ENCODE results near the gene ITIH4. TPM values are rescaled to one million over a fixed set of nuclear protein-coding genes. Genes with fewer than 3 reads are reported as not detected.

ITIH4 gene
- polyA plus RNA-seq, 1 of the 3 experiments (the other 2 are of a cell fraction): 2.0 TPM

GRCh38 chr3:52854013-52854412 is 23.5 kb upstream of the ITIH4 start:
- no peaks in the 10 kb centered on the region for H4K20me1 ChIP-seq (ENCODE audit: insufficient read depth)
- no peak for TF ChIP-seq RFX5 (IDR thresholded peaks at IDR 0.05; ENCODE audit: low read length)
- TF ChIP-seq REST (IDR thresholded peaks at IDR 0.05; ENCODE audit: low read depth, low read length): peak; percentile 89
- DNase-seq: no peak
- H3K4me3 ChIP-seq (ENCODE audit: low read depth in 2 of 2, low read length in 1 of 2): no peak overlapping the region
- no peak overlapping the region for H2AFZ ChIP-seq (ENCODE audit: low read depth)
- POLR2A ChIA-PET: interaction anchor here (0.6 kb wide), 1 partner anchor 207 kb away, joined by 3 read pairs; no protein-coding TSS in a partner anchor
- H3K4me2 ChIP-seq: no peak overlapping the region
- H3K9ac ChIP-seq: no peak overlapping the region
- H3K36me3 ChIP-seq (replicated peaks in 1 of 2; ENCODE audit: control insufficient read depth in 1 of 2, insufficient read depth in 2 of 2, low read length in 1 of 2): peaks cover 0 to 18% of the 10 kb centered on the region in 2 experiments
- H3K9me2 ChIP-seq: no peaks in the 10 kb centered on the region
- 100% methylated on average over 2 of the region's 2 CpGs for WGBS (ENCODE audit: low lambda C conversion rate)
- peaks cover 0 to 3% of the 10 kb centered on the region in 2 experiments; a peak in 1 of 4 replicates for H3K4me1 ChIP-seq (ENCODE audit: control insufficient read depth in 1 of 2, insufficient read depth in 2 of 2, low read depth in 1 of 2, low read length in 1 of 2)
- no peaks in the 10 kb centered on the region for H3K27me3 ChIP-seq (ENCODE audit: insufficient read depth)
- CTCF ChIA-PET: interaction anchor here (1.1 to 9.8 kb wide), 6 partner anchors 12 to 342 kb away, joined by 3 to 73 read pairs (median 4); no protein-coding TSS in a partner anchor
- H3F3A ChIP-seq (replicated peaks; ENCODE audit: insufficient read depth): no peaks in the 10 kb centered on the region
- no peaks in the 10 kb centered on the region for H3K9me3 ChIP-seq
- H3K27ac ChIP-seq (ENCODE audit: low read depth in 2 of 2, low read length in 1 of 2): no peak overlapping the region
- peaks cover 4% of the 10 kb centered on the region; the same call in 1 of the 2 replicates for H3K79me2 ChIP-seq (ENCODE audit: insufficient read depth)

- no peak for DNase-seq
- H3K9ac ChIP-seq: no peak overlapping the region
- no peaks in the 10 kb centered on the region for H3K9me2 ChIP-seq
- WGBS (ENCODE audit: low lambda C conversion rate): 91% methylated on average over 2 of the region's 2 CpGs
- H3K79me2 ChIP-seq (ENCODE audit: insufficient read depth): peaks cover 4% of the 10 kb centered on the region; the same call in 1 of the 2 replicates
- ChIA-PET POLR2A (no interaction called here), CTCF (interaction anchor here (1.0 to 9.8 kb wide), 13 partner anchors 9 to 374 kb away, joined by 3 to 73 read pairs (median 4); no protein-coding TSS in a partner anchor)
- H3K9me3 ChIP-seq: no peaks in the 10 kb centered on the region
- no peak overlapping the region for H3K4me2 ChIP-seq
- H3F3A ChIP-seq (replicated peaks; ENCODE audit: insufficient read depth): no peaks in the 10 kb centered on the region
- no peak for TF ChIP-seq RXRA (IDR thresholded peaks at IDR 0.05; ENCODE audit: borderline replicate concordance, low read depth)
- no peak for TF ChIP-seq POLR2AphosphoS5 (IDR thresholded peaks at IDR 0.05; ENCODE audit: low read depth, low read length)
- TF ChIP-seq SIN3A (IDR thresholded peaks at IDR 0.05; ENCODE audit: borderline replicate concordance, low read depth, low read length): no peak
- TF ChIP-seq NRF1 (IDR thresholded peaks at IDR 0.05; ENCODE audit: low read depth, low read length): no peak
- no peak for TF ChIP-seq EP300 (IDR thresholded peaks at IDR 0.05; ENCODE audit: borderline replicate concordance in 1 of 2, low read depth in 1 of 2, low read length in 1 of 2)
- H3K27me3 ChIP-seq (ENCODE audit: insufficient read depth): no peaks in the 10 kb centered on the region
- H3K4me3 ChIP-seq (ENCODE audit: low read depth in 2 of 2, low read length in 1 of 2): no peak overlapping the region
- H4K20me1 ChIP-seq (ENCODE audit: insufficient read depth): peaks cover 3% of the 10 kb centered on the region; the same call in 1 of the 2 replicates
- H3K27ac ChIP-seq (ENCODE audit: low read depth in 2 of 2, low read length in 1 of 2): no peak overlapping the region
- H2AFZ ChIP-seq (ENCODE audit: low read depth): no peak overlapping the region
- peaks cover 0 to 3% of the 10 kb centered on the region in 2 experiments; a peak in 1 of 4 replicates for H3K4me1 ChIP-seq (ENCODE audit: control insufficient read depth in 1 of 2, insufficient read depth in 2 of 2, low read depth in 1 of 2, low read length in 1 of 2)
- peaks cover 0 to 25% of the 10 kb centered on the region in 2 experiments for H3K36me3 ChIP-seq (replicated peaks in 1 of 2; ENCODE audit: control insufficient read depth in 1 of 2, insufficient read depth in 2 of 2, low read length in 1 of 2)
These were observed 21.9 kb upstream of the ITIH4 start for GRCh38 chr3:52852419-52852818.

All from SK-N-SH (cell line).